BLaER1 treated with 17β-estradiol and CSF1 and Interleukin-3, amounts not matched to agents 10 nM and 100 nM (cell line): ENCODE data around the gene RNLS.
"Not testable (repeated sequence)": the region's sequence is repeated elsewhere in the genome, so short reads cannot be mapped to it uniquely, and the experiment has no call there.

Experiments used
- H3K27ac ChIP-seq, 11 experiments: shearing (Covaris generic); formaldehyde crosslinking; 2 replicates each; pipeline ENCODE4 v1.8.1; 2022
- H3K27me3 ChIP-seq, 11 experiments: shearing (Covaris generic); formaldehyde crosslinking; 2 replicates each; pipeline ENCODE4 v1.8.1; 2022
- H3K36me3 ChIP-seq, 11 experiments: shearing (Covaris generic); formaldehyde crosslinking; 2 replicates each; pipeline ENCODE4 v1.8.1; 2022
- H3K4me1 ChIP-seq, 10 experiments: shearing (Covaris generic); formaldehyde crosslinking; 2 replicates each; pipeline ENCODE4 v1.8.1; 2022
- H3K4me2 ChIP-seq, 11 experiments: shearing (Covaris generic); formaldehyde crosslinking; 2 replicates each; pipeline ENCODE4 v1.8.1; 2022
- H3K4me3 ChIP-seq, 10 experiments: shearing (Covaris generic); formaldehyde crosslinking; 2 replicates each; pipeline ENCODE4 v1.8.1; 2022
- H3K9ac ChIP-seq, 11 experiments: shearing (Covaris generic); formaldehyde crosslinking; 2 replicates each; pipeline ENCODE4 v1.8.1; 2022
- H3K9me3 ChIP-seq, 11 experiments: shearing (Covaris generic); formaldehyde crosslinking; replicated peaks in 1 of 11; 2 replicates each; pipeline ENCODE4 v1.8.1; 2022
- H4K20me1 ChIP-seq, 11 experiments: shearing (Covaris generic); formaldehyde crosslinking; 2 replicates each; pipeline ENCODE4 v1.8.1; 2022
- Cebpa-rat ChIP-seq, 11 experiments: shearing (Covaris generic); IDR thresholded peaks; 2 replicates each; pipeline ENCODE4 v1.8.1; 2022

RNLS gene

GRCh38 chr10:88314362-88314761, 268.8 kb downstream of the RNLS start:
- no peak overlapping the region for H3K4me3 ChIP-seq
- H3K27ac ChIP-seq, result no peak overlapping the region
- no peak for TF ChIP-seq Cebpa-rat (IDR thresholded peaks at IDR 0.05)
- H4K20me1 ChIP-seq, result no peaks in the 10 kb centered on the region
- no peak overlapping the region for H3K4me2 ChIP-seq
- H3K4me1 ChIP-seq, result peaks cover 0 to 12% (median 0%) of the 10 kb centered on the region in 10 experiments; a peak in 5 of 20 replicates
- peaks cover 14 to 22% (median 18%) of the 10 kb centered on the region in 11 experiments for H3K9me3 ChIP-seq
- no peaks in the 10 kb centered on the region for H3K36me3 ChIP-seq
- H3K27me3 ChIP-seq, result no peaks in the 10 kb centered on the region
- no peak overlapping the region for H3K9ac ChIP-seq

- no peak overlapping the region for H3K27ac ChIP-seq
- no peak for TF ChIP-seq Cebpa-rat (IDR thresholded peaks at IDR 0.05)
These were observed 269.2 kb downstream of the RNLS start for GRCh38 chr10:88313878-88314277.

GRCh38 chr10:88312855-88313254, 270.3 kb downstream of the RNLS start:
- Histone ChIP-seq H3K4me3 (no peak overlapping the region), H3K27ac (no peak overlapping the region), H3K9me3 (peaks cover 0 to 7% (median 3%) of the 10 kb centered on the region in 11 experiments; a peak in 15 of 22 replicates), H3K27me3 (no peaks in the 10 kb centered on the region), H3K4me1 (peaks cover 0 to 12% (median 0%) of the 10 kb centered on the region in 10 experiments; a peak in 5 of 20 replicates), H3K36me3 (no peaks in the 10 kb centered on the region), H3K9ac (no peak overlapping the region), H4K20me1 (no peaks in the 10 kb centered on the region), H3K4me2 (no peak overlapping the region)
- TF ChIP-seq Cebpa-rat (IDR thresholded peaks at IDR 0.05), result no peak

More at GRCh38 chr10:88313878-88314277, 269.2 kb downstream of the RNLS start:
- peaks cover 0 to 12% (median 0%) of the 10 kb centered on the region in 10 experiments; a peak in 5 of 20 replicates for H3K4me1 ChIP-seq
- H3K9ac ChIP-seq, result no peak overlapping the region
- H3K9me3 ChIP-seq, result peaks cover 10 to 17% (median 13%) of the 10 kb centered on the region in 11 experiments
- H3K27me3 ChIP-seq, result no peaks in the 10 kb centered on the region
- no peaks in the 10 kb centered on the region for H3K36me3 ChIP-seq
- H4K20me1 ChIP-seq, result no peaks in the 10 kb centered on the region
- no peak overlapping the region for H3K4me3 ChIP-seq
- H3K4me2 ChIP-seq, result no peak overlapping the region

- Histone ChIP-seq H4K20me1 (no peaks in the 10 kb centered on the region), H3K27ac (no peak overlapping the region), H3K4me1 (peaks cover 0 to 10% (median 0%) of the 10 kb centered on the region in 10 experiments; a peak in 5 of 20 replicates), H3K4me3 (no peak overlapping the region), H3K9ac (no peak overlapping the region), H3K9me3 (no peaks in the 10 kb centered on the region), H3K27me3 (no peaks in the 10 kb centered on the region), H3K36me3 (no peaks in the 10 kb centered on the region), H3K4me2 (no peak overlapping the region)
- no peak for TF ChIP-seq Cebpa-rat (IDR thresholded peaks at IDR 0.05)
These were observed 271.9 kb downstream of the RNLS start for GRCh38 chr10:88311264-88311663.

- no peaks in the 10 kb centered on the region for H3K27me3 ChIP-seq
- no peak for TF ChIP-seq Cebpa-rat (IDR thresholded peaks at IDR 0.05)
- H3K27ac ChIP-seq, result no peak overlapping the region
These were observed 273.8 kb downstream of the RNLS start for GRCh38 chr10:88309365-88309764.

GRCh38 chr10:88308361-88308760, 274.8 kb downstream of the RNLS start:
- H3K36me3 ChIP-seq, H3K27ac ChIP-seq, H3K4me1 ChIP-seq, H3K9ac ChIP-seq, H3K4me3 ChIP-seq, H3K4me2 ChIP-seq, H4K20me1 ChIP-seq, H3K27me3 ChIP-seq: not testable (repeated sequence)
- peaks cover 0 to 14% (median 4%) of the 10 kb centered on the region in 11 experiments; a peak in 11 of 22 replicates for H3K9me3 ChIP-seq

More at GRCh38 chr10:88309365-88309764, 273.8 kb downstream of the RNLS start:
- Histone ChIP-seq H3K4me1 (no peaks in the 10 kb centered on the region), H3K4me3 (no peak overlapping the region), H3K9ac (no peak overlapping the region), H3K9me3 (peaks cover 0 to 4% (median 0%) of the 10 kb centered on the region in 11 experiments; a peak in 3 of 22 replicates), H3K36me3 (no peaks in the 10 kb centered on the region), H4K20me1 (no peaks in the 10 kb centered on the region), H3K4me2 (no peak overlapping the region)

GRCh38 chr10:88299787-88300186, 283.3 kb downstream of the RNLS start:
- Histone ChIP-seq H3K27ac (no peak overlapping the region), H3K4me3 (no peak overlapping the region), H4K20me1 (no peaks in the 10 kb centered on the region), H3K9me3 (peaks cover 0 to 32% (median 11%) of the 10 kb centered on the region in 11 experiments; a peak in 14 of 22 replicates), H3K9ac (no peak overlapping the region), H3K4me1 (no peaks in the 10 kb centered on the region), H3K27me3 (no peaks in the 10 kb centered on the region), H3K36me3 (no peaks in the 10 kb centered on the region), H3K4me2 (no peak overlapping the region)
- no peak for TF ChIP-seq Cebpa-rat (IDR thresholded peaks at IDR 0.05)

GRCh38 chr10:88297103-88297502, 286.0 kb downstream of the RNLS start:
- Histone ChIP-seq H4K20me1 (no peaks in the 10 kb centered on the region), H3K27me3 (no peaks in the 10 kb centered on the region), H3K36me3 (no peaks in the 10 kb centered on the region), H3K4me2 (no peak overlapping the region), H3K27ac (no peak overlapping the region), H3K9me3 (peaks cover 0 to 13% (median 0%) of the 10 kb centered on the region in 11 experiments; a peak in 6 of 22 replicates), H3K4me1 (peaks cover 2 to 12% (median 9%) of the 10 kb centered on the region in 10 experiments; a peak in 18 of 20 replicates), H3K4me3 (no peak overlapping the region), H3K9ac (no peak overlapping the region)
- TF ChIP-seq Cebpa-rat (IDR thresholded peaks at IDR 0.05), result no peak

GRCh38 chr10:88293651-88294230, 289.4 kb downstream of the RNLS start:
- no peak for TF ChIP-seq Cebpa-rat (IDR thresholded peaks at IDR 0.05)
- Histone ChIP-seq H3K4me1 (peaks cover 11 to 45% (median 28%) of the 10 kb centered on the region in 10 experiments), H3K4me3 (no peak overlapping the region), H3K4me2 (no peak overlapping the region), H3K27ac (no peak overlapping the region), H3K27me3 (no peaks in the 10 kb centered on the region), H3K9me3 (peaks cover 0 to 12% (median 0%) of the 10 kb centered on the region in 11 experiments; a peak in 5 of 22 replicates), H3K36me3 (no peaks in the 10 kb centered on the region), H3K9ac (no peak overlapping the region), H4K20me1 (no peaks in the 10 kb centered on the region)

GRCh38 chr10:88293073-88293472, 290.0 kb downstream of the RNLS start:
- Histone ChIP-seq H4K20me1 (no peaks in the 10 kb centered on the region), H3K27me3 (no peaks in the 10 kb centered on the region), H3K36me3 (no peaks in the 10 kb centered on the region), H3K4me1 (peaks cover 11 to 51% (median 30%) of the 10 kb centered on the region in 10 experiments), H3K4me2 (peak overlapping the region in 2 of 11 experiments; percentile 71 to 78; a peak in 4 of 22 replicates), H3K9ac (no peak overlapping the region), H3K9me3 (peaks cover 0 to 7% (median 0%) of the 10 kb centered on the region in 11 experiments; a peak in 3 of 22 replicates), H3K27ac (no peak overlapping the region), H3K4me3 (no peak overlapping the region)
- TF ChIP-seq Cebpa-rat (IDR thresholded peaks at IDR 0.05), result no peak
